NB4 (cell line): ENCODE data around the gene MIAT.

Source experiments
- MAX ChIP-seq: IDR thresholded peaks from 2 replicates; pipeline ENCODE4 v1.6.1; 2011; ENCODE audit warnings: low read depth, low read length
- MYC ChIP-seq: IDR thresholded peaks from 2 replicates; pipeline ENCODE4 v1.6.1; 2011; ENCODE audit warnings: low read depth, low read length
- POLR2A ChIP-seq: IDR thresholded peaks from 2 replicates; pipeline ENCODE4 v1.6.1; 2011; ENCODE audit warnings: mild to moderate bottlenecking; ENCODE audit not compliant: insufficient read length; ENCODE audit errors: extremely low read depth
- TF ChIP-seq, protein P1 (sequence below): IDR thresholded peaks from one replicate; pipeline ENCODE4 v1.5.1; 2012; ENCODE audit warnings: low read depth, low read length

- TF ChIP-seq, protein P1, sequence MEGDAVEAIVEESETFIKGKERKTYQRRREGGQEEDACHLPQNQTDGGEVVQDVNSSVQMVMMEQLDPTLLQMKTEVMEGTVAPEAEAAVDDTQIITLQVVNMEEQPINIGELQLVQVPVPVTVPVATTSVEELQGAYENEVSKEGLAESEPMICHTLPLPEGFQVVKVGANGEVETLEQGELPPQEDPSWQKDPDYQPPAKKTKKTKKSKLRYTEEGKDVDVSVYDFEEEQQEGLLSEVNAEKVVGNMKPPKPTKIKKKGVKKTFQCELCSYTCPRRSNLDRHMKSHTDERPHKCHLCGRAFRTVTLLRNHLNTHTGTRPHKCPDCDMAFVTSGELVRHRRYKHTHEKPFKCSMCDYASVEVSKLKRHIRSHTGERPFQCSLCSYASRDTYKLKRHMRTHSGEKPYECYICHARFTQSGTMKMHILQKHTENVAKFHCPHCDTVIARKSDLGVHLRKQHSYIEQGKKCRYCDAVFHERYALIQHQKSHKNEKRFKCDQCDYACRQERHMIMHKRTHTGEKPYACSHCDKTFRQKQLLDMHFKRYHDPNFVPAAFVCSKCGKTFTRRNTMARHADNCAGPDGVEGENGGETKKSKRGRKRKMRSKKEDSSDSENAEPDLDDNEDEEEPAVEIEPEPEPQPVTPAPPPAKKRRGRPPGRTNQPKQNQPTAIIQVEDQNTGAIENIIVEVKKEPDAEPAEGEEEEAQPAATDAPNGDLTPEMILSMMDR: no peak
- TF ChIP-seq MYC (no peak), POLR2A (no peak), MAX (no peak)
Measured at GRCh38 chr22:26631282-26631681, 26.1 kb upstream of the MIAT start.
